ENCODE results near the gene CIAO1.
"Not testable (repeated sequence)": the region's sequence is repeated elsewhere in the genome, so short reads cannot be mapped to it uniquely, and the experiment has no call there.

Gene CIAO1

DNA sequence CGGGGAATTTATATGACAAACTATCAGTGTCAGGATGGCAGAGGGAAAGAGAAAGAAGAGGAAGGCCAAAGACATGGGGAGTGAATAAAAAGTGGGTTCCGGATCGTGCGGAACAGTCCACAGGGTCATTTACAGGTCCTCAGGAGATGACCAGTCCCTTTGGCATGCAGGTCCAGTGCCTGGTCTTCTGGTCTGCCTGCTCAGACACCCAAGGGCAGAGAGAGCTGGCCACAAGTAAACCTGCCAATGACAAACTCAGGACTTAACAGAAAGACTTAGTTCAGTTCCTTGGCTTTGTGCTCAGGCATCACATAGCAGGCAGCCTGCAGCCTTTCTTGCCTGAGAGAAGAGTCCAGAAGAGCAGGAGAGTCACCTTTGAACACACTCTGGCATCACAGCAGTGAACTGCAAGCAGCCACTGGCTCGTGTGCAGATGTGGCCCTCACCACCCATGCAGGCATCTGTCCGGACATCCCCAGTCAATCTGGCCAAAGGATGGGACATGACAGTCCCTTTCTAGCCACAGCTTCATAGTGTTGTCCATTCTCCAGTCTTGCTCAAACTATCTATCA, 14.2 kb upstream of the CIAO1 start:
- DNase-seq (ENCODE audit: low spot score), result no peak
- TF ChIP-seq, protein P1, sequence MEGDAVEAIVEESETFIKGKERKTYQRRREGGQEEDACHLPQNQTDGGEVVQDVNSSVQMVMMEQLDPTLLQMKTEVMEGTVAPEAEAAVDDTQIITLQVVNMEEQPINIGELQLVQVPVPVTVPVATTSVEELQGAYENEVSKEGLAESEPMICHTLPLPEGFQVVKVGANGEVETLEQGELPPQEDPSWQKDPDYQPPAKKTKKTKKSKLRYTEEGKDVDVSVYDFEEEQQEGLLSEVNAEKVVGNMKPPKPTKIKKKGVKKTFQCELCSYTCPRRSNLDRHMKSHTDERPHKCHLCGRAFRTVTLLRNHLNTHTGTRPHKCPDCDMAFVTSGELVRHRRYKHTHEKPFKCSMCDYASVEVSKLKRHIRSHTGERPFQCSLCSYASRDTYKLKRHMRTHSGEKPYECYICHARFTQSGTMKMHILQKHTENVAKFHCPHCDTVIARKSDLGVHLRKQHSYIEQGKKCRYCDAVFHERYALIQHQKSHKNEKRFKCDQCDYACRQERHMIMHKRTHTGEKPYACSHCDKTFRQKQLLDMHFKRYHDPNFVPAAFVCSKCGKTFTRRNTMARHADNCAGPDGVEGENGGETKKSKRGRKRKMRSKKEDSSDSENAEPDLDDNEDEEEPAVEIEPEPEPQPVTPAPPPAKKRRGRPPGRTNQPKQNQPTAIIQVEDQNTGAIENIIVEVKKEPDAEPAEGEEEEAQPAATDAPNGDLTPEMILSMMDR (IDR thresholded peaks at IDR 0.05; ENCODE audit: extremely low read depth, missing control alignments), result no peak

DNA sequence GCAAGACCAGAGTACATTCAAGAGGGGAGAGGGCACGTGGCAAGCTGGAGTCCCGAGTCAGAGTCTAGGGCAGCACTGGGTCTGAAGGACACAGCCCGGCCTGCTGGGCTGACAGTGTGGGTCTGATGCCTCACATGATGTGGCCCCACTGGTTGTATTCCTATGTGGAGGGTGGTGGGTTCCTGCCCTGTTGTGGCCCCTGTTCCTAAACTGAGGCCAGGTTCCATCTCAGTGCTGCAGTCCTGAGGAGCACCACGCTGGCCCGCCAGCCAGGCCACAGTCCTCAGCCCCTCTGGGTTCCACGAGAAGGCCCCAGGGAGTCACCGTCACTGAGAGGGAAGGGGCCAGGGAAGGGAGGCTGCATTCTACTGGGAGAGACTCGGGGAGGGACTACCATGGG, 13.5 kb upstream of the CIAO1 start:
- DNase-seq (ENCODE audit: low spot score), result no peak
- TF ChIP-seq, protein P1 (IDR thresholded peaks at IDR 0.05; ENCODE audit: extremely low read depth, missing control alignments), result no peak

DNA sequence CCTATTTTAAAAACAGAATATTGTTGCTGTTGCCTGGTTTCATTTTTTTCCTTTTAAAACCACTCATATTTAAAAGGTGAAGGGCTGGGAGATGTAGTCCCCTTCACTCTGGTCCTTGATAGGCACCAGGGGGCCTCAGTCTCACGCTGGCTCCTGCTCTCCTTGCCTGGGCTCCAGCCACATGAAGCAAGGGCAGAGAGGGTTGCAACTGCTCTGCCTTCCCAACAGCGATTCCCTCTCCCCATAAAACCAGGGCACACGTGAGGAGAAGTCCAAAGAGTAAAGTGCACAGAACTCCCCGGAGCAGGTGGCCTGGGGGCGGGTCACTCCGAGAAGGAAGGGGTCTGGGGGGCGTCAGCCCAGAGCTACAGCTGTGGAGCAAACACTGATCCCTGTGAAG, 13.0 kb upstream of the CIAO1 start:
- TF ChIP-seq, protein P1 (IDR thresholded peaks at IDR 0.05; ENCODE audit: extremely low read depth, missing control alignments), result no peak
- DNase-seq (ENCODE audit: low spot score), result no peak

DNA sequence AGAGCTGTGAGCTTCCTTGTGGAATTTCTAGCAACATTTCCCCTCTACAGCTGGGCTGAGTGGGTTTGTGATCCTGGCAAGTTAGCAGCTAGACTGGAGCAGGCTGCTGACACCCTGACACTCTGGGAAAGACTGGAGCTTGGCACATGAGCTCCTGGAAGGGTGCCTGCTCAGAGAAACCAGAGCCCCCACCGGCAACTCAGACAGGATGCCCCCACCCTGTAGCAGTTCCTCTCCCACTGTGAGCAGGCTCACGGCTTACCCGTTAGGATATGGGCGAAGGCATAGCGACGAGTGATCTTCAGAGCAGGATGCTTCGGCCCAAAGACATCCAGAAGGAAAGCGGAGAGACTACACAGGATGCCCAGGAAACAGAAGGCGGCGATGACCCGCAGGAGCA, 11.5 kb upstream of the CIAO1 start:
- TF ChIP-seq, protein P1 (IDR thresholded peaks at IDR 0.05; ENCODE audit: extremely low read depth, missing control alignments), result no peak
- no peak for DNase-seq (ENCODE audit: low spot score)

DNA sequence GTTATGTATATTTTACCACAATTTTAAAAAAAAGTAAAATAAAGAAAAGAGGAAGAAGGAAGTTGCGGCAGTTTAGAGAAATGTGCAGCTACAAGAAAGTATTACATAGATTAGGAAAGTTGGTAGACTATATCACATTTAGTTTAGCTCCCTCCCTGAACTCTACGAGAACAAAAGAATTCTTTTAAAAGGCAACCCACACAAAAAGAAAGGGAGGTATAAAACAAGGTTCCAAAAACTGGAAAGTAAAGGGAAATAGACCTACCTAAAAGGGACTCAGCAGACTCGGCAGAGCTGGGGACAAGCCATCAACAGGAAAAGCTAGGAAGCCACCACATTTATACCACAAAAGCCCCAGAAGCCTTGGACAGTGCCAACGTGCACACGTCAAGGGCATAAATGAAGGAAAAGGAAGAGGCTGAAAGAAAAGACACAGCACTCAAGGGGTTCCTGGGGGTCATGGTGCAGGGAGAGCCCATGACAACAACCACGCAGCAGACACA, 9.4 kb upstream of the CIAO1 start:
- TF ChIP-seq, protein P1 (IDR thresholded peaks at IDR 0.05; ENCODE audit: extremely low read depth, missing control alignments), result no peak

DNA sequence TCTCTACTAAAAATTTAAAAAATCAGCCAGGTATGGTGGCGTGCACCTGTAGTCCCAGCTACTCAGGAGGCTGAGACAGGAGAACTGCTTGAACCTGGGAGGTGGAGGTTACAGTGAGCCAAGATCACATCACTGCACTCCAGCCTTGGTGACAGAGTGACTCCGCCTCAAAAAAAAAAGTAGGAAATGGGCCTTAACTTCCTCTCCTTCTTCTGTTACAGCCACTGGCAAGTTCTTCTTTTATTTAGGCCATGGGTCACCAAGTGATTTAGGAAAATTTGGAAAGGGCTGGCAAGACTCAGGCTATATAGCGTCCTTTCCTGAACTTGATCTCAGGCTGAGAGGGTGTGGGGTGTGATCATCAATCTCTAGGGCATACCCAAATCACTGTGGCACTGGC, 8.3 kb upstream of the CIAO1 start:
- not testable (repeated sequence) for DNase-seq (ENCODE audit: low spot score)

More for the DNA sequence above, 9.4 kb upstream of the CIAO1 start:
- DNase-seq (ENCODE audit: low spot score), result no peak

DNA sequence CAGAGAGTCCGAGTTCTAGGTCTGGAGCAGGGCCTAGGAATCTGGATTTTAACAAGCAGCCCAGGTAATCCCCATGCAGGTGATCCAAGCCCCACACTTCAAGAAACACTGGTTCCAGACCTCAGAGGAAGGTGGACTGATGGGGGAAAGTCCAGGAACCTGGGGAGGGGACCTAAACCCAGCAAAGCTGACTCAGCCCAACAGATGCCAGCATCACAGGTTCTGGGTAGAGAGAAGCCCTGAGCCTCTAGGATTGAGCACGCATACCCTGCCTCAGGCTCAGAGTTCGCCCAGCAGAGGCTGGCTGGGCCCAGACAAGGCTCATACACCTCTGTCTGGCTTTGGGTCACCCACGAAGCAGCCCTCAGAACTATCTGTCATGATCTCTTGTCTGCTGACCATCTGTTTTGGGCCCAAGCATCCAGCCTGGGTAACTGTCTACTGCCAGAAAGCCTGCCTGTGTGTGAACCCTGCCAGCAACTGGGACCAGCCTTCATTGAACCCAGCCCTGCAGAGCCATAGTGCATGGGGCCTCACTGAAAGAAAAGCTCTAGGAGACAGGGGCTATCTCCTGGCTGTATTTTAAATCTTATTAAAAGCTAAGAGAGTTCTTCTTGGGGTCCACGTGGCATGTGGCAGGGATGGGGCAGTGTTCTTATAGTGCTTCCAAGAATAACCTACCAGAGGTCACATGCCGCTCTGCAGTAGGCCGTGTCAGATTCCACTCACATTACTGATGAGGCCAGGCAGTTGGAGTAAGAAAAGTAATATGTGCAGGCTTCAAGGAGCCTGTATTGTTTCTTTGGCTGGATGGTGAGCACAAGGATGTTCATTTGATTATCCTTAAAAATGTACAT, 7.6 kb upstream of the CIAO1 start:
- DNase-seq (ENCODE audit: low spot score), result no peak
- TF ChIP-seq, protein P1 (IDR thresholded peaks at IDR 0.05; ENCODE audit: extremely low read depth, missing control alignments), result no peak
